ENCODE measurements around the gene CCDC50.

Gene CCDC50

DNA sequence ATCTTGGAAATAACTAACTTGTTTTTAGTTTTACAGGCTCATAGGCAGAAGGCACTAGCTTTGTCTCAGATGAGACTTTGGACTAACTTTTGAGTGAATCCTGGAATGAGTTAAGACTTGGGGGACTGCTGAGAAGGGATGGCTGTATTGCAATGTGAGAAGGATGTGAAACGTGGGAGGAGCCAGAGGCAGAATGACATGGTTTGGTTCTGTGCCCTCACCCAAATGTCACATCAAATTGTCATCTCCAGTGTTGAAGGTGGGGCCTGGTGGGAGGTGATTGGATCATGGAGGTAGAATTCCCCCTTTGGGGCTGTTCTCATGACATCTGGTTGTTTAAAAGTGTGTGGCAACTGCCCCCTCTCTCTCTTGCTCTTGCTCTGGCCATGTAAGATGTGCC lies 28.8 kb upstream of the CCDC50 start:
- Histone ChIP-seq H3K9ac (ENCODE audit: low read length) (no peak overlapping the region), H3K9me3 (ENCODE audit: low read length) (no peaks in the 10 kb centered on the region), H3K4me1 (ENCODE audit: insufficient read depth, low read length) (no peaks in the 10 kb centered on the region), H3K36me3 (ENCODE audit: insufficient read depth, low read length) (no peaks in the 10 kb centered on the region), H3K27ac (ENCODE audit: low read depth, low read length) (no peak overlapping the region), H3K4me3 (ENCODE audit: low read depth in 1 of 2, low read length in 2 of 2) (no peak overlapping the region), H3K27me3 (ENCODE audit: control insufficient read depth in 1 of 2, insufficient read depth in 2 of 2, low read length in 2 of 2) (no peaks in the 10 kb centered on the region)

DNA sequence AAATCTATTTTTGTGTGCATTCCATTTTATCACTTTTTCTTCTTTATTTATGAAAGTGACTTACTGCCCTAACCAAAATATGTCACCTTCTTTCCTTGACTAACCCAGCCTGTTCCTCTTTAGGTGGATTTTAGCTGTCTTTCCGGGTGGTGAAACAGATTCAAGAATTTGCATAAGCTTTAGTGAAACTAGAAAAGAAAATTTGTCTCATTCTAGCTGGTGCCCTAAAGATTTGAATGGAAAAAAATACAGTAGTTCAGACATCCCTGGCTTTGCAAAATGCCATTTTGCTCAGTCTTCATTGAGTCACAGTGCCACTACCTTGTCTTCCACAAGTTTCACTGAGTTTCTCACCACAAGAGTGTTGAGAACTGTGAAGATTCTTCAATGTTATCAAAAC lies 28.2 kb upstream of the CCDC50 start:
- Histone ChIP-seq H3K9me3 (ENCODE audit: low read length) (no peaks in the 10 kb centered on the region), H3K4me1 (ENCODE audit: insufficient read depth, low read length) (no peaks in the 10 kb centered on the region), H3K27ac (ENCODE audit: low read depth, low read length) (no peak overlapping the region), H3K36me3 (ENCODE audit: insufficient read depth, low read length) (no peaks in the 10 kb centered on the region), H3K27me3 (ENCODE audit: control insufficient read depth in 1 of 2, insufficient read depth in 2 of 2, low read length in 2 of 2) (no peaks in the 10 kb centered on the region), H3K9ac (ENCODE audit: low read length) (no peak overlapping the region), H3K4me3 (ENCODE audit: low read depth in 1 of 2, low read length in 2 of 2) (no peak overlapping the region)

DNA sequence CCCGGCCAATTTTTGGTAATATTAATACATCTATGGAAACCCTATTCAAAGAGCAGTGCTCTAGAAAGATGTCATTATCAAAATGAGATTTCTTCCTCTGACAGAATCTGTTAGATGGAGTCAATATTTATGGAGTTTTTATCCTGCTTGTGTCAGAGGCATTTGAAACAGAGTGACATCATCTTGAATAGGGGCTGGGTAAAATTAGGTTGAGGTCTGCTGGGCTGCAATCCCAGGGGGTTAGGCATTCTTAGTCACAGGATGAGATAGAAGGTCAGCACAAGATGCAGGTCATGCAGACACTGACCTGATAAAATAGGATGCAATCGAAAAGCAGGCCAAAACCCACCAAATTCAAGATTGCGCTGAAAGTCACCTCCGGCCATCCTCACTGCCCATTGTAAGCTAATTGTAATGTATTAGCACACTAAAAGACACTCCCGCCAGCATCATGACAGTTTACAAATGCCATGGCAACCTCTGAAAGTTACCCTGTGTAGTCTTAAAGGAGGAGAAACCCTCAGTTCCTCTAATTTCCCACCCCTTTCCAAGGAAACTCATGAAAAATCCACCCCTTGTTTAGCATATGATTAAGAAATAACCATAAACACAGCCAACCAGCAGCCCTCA lies 27.3 kb upstream of the CCDC50 start:
- H3K27me3 ChIP-seq (ENCODE audit: control insufficient read depth in 1 of 2, insufficient read depth in 2 of 2, low read length in 2 of 2) = no peaks in the 10 kb centered on the region
- no peaks in the 10 kb centered on the region for H3K36me3 ChIP-seq (ENCODE audit: insufficient read depth, low read length)
- H3K9me3 ChIP-seq (ENCODE audit: low read length) = no peaks in the 10 kb centered on the region
- H3K9ac ChIP-seq (ENCODE audit: low read length) = no peak overlapping the region
- no peaks in the 10 kb centered on the region for H3K4me1 ChIP-seq (ENCODE audit: insufficient read depth, low read length)
- H3K27ac ChIP-seq (ENCODE audit: low read depth, low read length) = no peak overlapping the region
- H3K4me3 ChIP-seq (ENCODE audit: low read depth in 1 of 2, low read length in 2 of 2) = no peak overlapping the region

DNA sequence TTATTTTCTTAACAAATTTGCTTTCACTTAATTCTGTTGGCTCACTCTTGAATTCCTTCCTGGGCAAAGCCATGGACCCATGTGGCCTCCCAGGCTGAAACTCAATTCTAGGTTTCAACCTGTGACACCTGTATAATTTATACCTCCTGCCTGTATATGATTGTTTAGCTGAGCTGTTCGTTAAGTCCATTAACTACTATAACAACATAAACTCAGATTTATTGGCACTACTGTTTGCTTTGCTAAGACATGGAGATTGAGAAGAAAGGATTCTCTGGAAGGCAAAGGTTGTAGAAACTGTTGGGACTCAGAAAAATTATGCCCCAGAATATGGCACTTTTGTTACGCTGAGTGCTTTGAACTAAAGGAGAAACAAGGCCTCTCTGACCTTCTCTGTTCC lies 26.7 kb upstream of the CCDC50 start:
- Histone ChIP-seq H3K27me3 (ENCODE audit: control insufficient read depth in 1 of 2, insufficient read depth in 2 of 2, low read length in 2 of 2) (no peaks in the 10 kb centered on the region), H3K9me3 (ENCODE audit: low read length) (no peaks in the 10 kb centered on the region), H3K9ac (ENCODE audit: low read length) (no peak overlapping the region), H3K27ac (ENCODE audit: low read depth, low read length) (no peak overlapping the region), H3K4me1 (ENCODE audit: insufficient read depth, low read length) (no peaks in the 10 kb centered on the region), H3K4me3 (ENCODE audit: low read depth in 1 of 2, low read length in 2 of 2) (no peak overlapping the region), H3K36me3 (ENCODE audit: insufficient read depth, low read length) (no peaks in the 10 kb centered on the region)

DNA sequence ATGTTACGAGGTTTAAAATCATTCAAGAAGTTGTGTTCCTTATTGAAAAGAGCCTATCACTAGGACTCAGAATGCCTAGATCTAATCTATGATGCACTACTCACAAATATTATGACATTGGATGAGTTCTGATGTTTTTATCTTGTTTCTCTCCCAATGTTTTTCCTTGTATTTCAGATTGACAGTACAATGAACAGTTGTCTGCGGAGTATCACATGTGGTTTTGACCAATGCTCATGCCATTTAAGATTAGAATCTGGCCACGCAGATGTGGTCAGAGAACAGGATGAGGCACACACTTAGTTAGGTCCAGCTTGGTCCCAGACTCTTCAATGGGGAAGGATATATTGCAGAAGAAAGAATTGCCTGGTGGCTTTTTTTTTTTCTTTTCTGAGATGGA lies 25.6 kb upstream of the CCDC50 start:
- no peak overlapping the region for H3K4me3 ChIP-seq (ENCODE audit: low read depth in 1 of 2, low read length in 2 of 2)
- H3K27ac ChIP-seq (ENCODE audit: low read depth, low read length) = no peak overlapping the region
- H3K9ac ChIP-seq (ENCODE audit: low read length) = no peak overlapping the region
- H3K36me3 ChIP-seq (ENCODE audit: insufficient read depth, low read length) = no peaks in the 10 kb centered on the region
- H3K4me1 ChIP-seq (ENCODE audit: insufficient read depth, low read length) = no peaks in the 10 kb centered on the region
- no peaks in the 10 kb centered on the region for H3K9me3 ChIP-seq (ENCODE audit: low read length)
- no peaks in the 10 kb centered on the region for H3K27me3 ChIP-seq (ENCODE audit: control insufficient read depth in 1 of 2, insufficient read depth in 2 of 2, low read length in 2 of 2)

DNA sequence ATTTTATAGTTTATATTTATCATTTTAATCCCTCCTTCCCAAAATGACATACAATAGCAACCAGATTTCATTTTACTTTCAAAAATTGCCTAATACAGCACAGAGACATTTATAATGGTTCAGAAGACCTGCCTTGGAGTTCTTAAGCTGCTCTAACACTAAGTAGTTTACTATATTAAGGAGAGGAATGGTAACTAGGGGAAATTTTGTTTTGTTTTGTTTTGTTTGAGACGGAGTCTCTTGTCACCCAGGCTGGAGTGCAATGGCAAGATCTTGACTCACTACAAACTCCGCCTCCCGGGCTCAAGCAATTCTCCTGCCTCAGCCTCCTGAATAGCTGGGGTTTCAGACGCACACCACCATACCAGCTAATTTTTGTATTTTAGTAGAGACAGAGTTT lies 22.8 kb upstream of the CCDC50 start:
- H3K9ac ChIP-seq (ENCODE audit: low read length) = no peak overlapping the region
- H3K4me1 ChIP-seq (ENCODE audit: insufficient read depth, low read length) = no peaks in the 10 kb centered on the region

DNA sequence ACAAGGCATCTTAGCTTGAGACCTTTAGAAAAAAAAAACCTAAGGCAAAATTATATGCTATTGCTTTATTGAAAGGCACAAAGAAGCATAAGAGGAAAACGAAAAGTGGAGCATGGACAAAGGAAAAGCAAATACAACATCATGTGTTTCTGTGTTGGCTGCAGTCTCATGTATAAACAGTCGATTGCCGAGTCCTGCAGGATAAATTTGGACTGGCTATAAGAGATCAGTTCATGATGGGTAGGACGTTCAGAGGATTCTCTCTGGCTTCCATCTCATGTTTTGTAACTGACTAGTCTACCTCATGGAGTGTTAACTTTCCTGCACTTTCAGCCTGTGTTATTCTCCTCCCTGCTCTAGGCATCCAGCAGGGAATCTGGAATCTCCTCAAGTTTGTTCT lies 21.9 kb upstream of the CCDC50 start:
- Histone ChIP-seq H3K27me3 (ENCODE audit: control insufficient read depth in 1 of 2, insufficient read depth in 2 of 2, low read length in 2 of 2) (no peaks in the 10 kb centered on the region), H3K36me3 (ENCODE audit: insufficient read depth, low read length) (no peaks in the 10 kb centered on the region), H3K9me3 (ENCODE audit: low read length) (no peaks in the 10 kb centered on the region), H3K9ac (ENCODE audit: low read length) (no peak overlapping the region), H3K27ac (ENCODE audit: low read depth, low read length) (no peak overlapping the region), H3K4me3 (ENCODE audit: low read depth in 1 of 2, low read length in 2 of 2) (no peak overlapping the region), H3K4me1 (ENCODE audit: insufficient read depth, low read length) (no peaks in the 10 kb centered on the region)

More for the DNA sequence above, 22.8 kb upstream of the CCDC50 start:
- Histone ChIP-seq H3K36me3 (ENCODE audit: insufficient read depth, low read length) (no peaks in the 10 kb centered on the region), H3K27ac (ENCODE audit: low read depth, low read length) (no peak overlapping the region), H3K9me3 (ENCODE audit: low read length) (no peaks in the 10 kb centered on the region), H3K27me3 (ENCODE audit: control insufficient read depth in 1 of 2, insufficient read depth in 2 of 2, low read length in 2 of 2) (no peaks in the 10 kb centered on the region), H3K4me3 (ENCODE audit: low read depth in 1 of 2, low read length in 2 of 2) (no peak overlapping the region)

DNA sequence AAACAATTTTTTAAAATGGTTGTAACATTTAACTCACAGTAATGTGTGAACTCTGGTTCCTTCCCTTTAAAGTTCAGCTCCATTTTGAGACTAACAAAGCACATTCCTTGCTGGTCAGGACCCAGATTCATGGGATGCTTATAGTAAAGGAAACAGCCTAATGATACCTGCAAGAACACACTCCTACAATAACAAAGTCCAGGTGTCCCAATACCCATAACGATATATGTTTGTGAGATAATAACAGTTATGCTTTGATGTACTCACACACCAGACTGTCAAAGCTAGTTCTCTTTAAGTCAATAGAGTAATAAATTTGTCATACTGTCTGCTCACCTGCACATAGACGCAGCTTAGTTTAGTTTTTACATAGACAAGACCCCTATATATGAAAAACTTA lies 15.9 kb upstream of the CCDC50 start:
- Histone ChIP-seq H3K27ac (ENCODE audit: low read depth, low read length) (no peak overlapping the region), H3K4me3 (ENCODE audit: low read depth in 1 of 2, low read length in 2 of 2) (no peak overlapping the region), H3K36me3 (ENCODE audit: insufficient read depth, low read length) (no peaks in the 10 kb centered on the region)

DNA sequence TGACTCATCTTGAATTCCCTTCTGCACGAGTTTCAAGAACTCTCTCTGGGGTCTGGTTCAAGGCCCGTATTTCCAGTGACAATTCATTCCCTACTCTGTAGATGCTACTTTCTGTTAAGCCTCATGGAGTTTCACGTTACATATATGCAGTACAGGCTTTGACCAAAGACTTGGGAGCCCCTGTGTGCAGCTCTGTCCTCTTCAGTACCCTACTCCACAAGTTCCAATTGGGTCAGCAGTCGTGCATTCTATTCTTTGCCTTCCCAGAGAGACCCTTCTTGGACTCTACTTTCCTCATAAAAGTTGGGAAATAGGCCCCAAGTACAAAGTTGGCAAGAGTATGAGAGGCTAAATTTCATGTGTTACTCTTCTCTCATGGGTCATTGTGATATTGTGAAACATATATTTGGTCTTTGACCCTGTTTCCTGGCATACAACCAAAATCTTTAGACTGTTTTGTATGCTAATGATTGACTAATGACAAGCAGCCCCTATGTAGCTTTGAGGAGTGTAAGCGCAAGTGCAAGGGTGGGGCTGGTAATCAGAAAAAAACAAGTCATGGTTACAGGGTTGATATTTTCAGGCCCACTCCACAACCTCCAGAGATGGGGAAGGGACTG lies 15.0 kb upstream of the CCDC50 start:
- Histone ChIP-seq H3K4me1 (ENCODE audit: insufficient read depth, low read length) (no peaks in the 10 kb centered on the region), H3K27ac (ENCODE audit: low read depth, low read length) (no peak overlapping the region), H3K9me3 (ENCODE audit: low read length) (no peaks in the 10 kb centered on the region), H3K9ac (ENCODE audit: low read length) (no peak overlapping the region), H3K27me3 (ENCODE audit: control insufficient read depth in 1 of 2, insufficient read depth in 2 of 2, low read length in 2 of 2) (no peaks in the 10 kb centered on the region), H3K4me3 (ENCODE audit: low read depth in 1 of 2, low read length in 2 of 2) (no peak overlapping the region), H3K36me3 (ENCODE audit: insufficient read depth, low read length) (no peaks in the 10 kb centered on the region)

More for the DNA sequence above, 15.9 kb upstream of the CCDC50 start:
- Histone ChIP-seq H3K9me3 (ENCODE audit: low read length) (no peaks in the 10 kb centered on the region), H3K27me3 (ENCODE audit: control insufficient read depth in 1 of 2, insufficient read depth in 2 of 2, low read length in 2 of 2) (no peaks in the 10 kb centered on the region), H3K4me1 (ENCODE audit: insufficient read depth, low read length) (no peaks in the 10 kb centered on the region), H3K9ac (ENCODE audit: low read length) (no peak overlapping the region)

DNA sequence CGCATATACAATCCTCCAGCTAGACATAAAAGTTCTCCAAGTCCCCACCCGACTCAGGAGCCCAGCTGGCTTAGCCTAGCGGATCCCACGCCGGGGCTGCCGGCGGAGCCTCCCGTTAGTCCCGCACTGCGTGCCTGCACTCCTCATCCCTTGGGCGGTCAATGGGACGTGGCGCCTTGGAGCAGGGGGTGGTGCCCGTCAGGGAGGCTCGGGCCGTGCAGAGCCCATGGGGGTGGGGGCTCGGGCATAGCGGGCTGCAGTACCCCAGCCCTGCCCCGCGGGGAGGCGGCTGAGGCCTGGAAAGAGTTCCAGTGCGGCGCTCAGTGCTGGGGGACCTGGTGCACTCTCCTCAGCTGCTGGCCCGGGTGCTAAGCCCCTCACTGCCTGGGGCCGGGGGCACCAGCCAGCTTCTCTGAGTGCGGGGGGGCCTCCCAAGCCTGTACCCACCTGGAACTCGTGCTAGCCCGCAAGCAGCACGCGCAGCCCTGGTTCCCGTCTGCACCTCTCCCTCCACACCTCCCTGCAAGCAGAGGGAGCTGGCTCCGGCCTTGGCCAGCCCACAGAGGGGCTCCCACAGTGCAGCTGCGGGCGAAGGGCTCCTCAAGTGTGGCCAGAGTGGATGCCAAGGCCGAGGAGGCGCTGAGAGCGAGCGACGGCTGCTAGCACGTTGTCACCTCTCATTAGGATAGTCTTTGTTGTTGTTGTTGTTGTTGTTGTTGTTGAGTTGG lies 12.2 kb upstream of the CCDC50 start:
- H3K9ac ChIP-seq (ENCODE audit: low read length) = no peak overlapping the region
- H3K27me3 ChIP-seq (ENCODE audit: control insufficient read depth in 1 of 2, insufficient read depth in 2 of 2, low read length in 2 of 2) = no peaks in the 10 kb centered on the region
- H3K9me3 ChIP-seq (ENCODE audit: low read length) = no peaks in the 10 kb centered on the region
- no peak overlapping the region for H3K27ac ChIP-seq (ENCODE audit: low read depth, low read length)
- H3K36me3 ChIP-seq (ENCODE audit: insufficient read depth, low read length) = no peaks in the 10 kb centered on the region
- no peak overlapping the region for H3K4me3 ChIP-seq (ENCODE audit: low read depth in 1 of 2, low read length in 2 of 2)
- no peaks in the 10 kb centered on the region for H3K4me1 ChIP-seq (ENCODE audit: insufficient read depth, low read length)

DNA sequence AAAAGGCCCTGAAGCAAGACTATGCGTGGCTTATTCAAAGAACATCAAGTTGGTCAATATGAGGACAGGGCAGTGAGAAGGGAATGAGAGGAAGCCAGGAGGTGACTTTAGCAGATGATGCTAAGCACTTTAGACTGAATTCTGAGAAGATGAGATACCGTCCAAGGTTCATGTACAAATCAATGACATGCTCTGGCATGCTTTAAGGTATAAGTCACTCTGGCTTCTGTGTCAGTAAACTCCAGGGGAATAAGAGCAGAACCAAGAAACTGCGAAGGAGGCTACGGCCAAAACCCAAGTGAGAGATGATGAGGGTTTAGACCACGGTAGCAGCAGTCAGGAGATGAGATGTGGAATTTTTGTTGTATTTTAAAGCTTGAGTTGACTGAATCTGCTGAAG lies 8.9 kb upstream of the CCDC50 start:
- no peaks in the 10 kb centered on the region for H3K27me3 ChIP-seq (ENCODE audit: control insufficient read depth in 1 of 2, insufficient read depth in 2 of 2, low read length in 2 of 2)
- no peaks in the 10 kb centered on the region for H3K9me3 ChIP-seq (ENCODE audit: low read length)
- H3K4me1 ChIP-seq (ENCODE audit: insufficient read depth, low read length) = no peaks in the 10 kb centered on the region
- no peak overlapping the region for H3K27ac ChIP-seq (ENCODE audit: low read depth, low read length)
- no peak overlapping the region for H3K4me3 ChIP-seq (ENCODE audit: low read depth in 1 of 2, low read length in 2 of 2)
- no peaks in the 10 kb centered on the region for H3K36me3 ChIP-seq (ENCODE audit: insufficient read depth, low read length)
- H3K9ac ChIP-seq (ENCODE audit: low read length) = no peak overlapping the region
